ENCODE results near the gene COMT. TPM values are rescaled to one million over a fixed set of nuclear protein-coding genes. Genes with fewer than 3 reads are reported as not detected.

COMT gene
- total and polyA plus RNA-seq, 9 of the 15 experiments (the other 6 are each of a cell fraction or from before 2014, with no cell fraction given), result 12.5 to 351 (median 155) TPM

- TF ChIP-seq E2F5 (CRISPR knock-in tag; IDR thresholded peaks at IDR 0.05), result no peak
- TF ChIP-seq CEBPB (tag; IDR thresholded peaks at IDR 0.05), result no peak
- TF ChIP-seq POLR2AphosphoS5 (IDR thresholded peaks at IDR 0.05; ENCODE audit: control insufficient read depth, insufficient read depth, low read depth, low read length), result no peak
- TF ChIP-seq ZBTB17 (CRISPR knock-in tag; IDR thresholded peaks at IDR 0.05), result no peak
- TF ChIP-seq RBM14 (IDR thresholded peaks at IDR 0.05; ENCODE audit: borderline replicate concordance, insufficient read depth, low read depth, low read length), result no peak
- TF ChIP-seq ID3 (CRISPR knock-in tag; IDR thresholded peaks at IDR 0.05), result no peak
- no peak for TF ChIP-seq ID3 (tag; IDR thresholded peaks at IDR 0.05)
- no peak for TF ChIP-seq ZNF280B (CRISPR knock-in tag; IDR thresholded peaks at IDR 0.05)
- TF ChIP-seq NCOA6 (IDR thresholded peaks at IDR 0.05), result no peak
- TF ChIP-seq ZNF699 (CRISPR knock-in tag; IDR thresholded peaks at IDR 0.05; ENCODE audit: insufficient replicate concordance), result no peak
- TF ChIP-seq ZNF146 (CRISPR knock-in tag; IDR thresholded peaks at IDR 0.05; ENCODE audit: unreplicated experiment), result no peak
- TF ChIP-seq SIN3B (IDR thresholded peaks at IDR 0.05; ENCODE audit: low read depth), result no peak
- 0 out of 2 replicates have a peak, but pooled peaks have one; percentile 83 for TF ChIP-seq ZNF124 (CRISPR knock-in tag; IDR thresholded peaks at IDR 0.05)
- no peak for TF ChIP-seq ZSCAN32 (CRISPR knock-in tag; IDR thresholded peaks at IDR 0.05)
- no peak for TF ChIP-seq GATA2 (CRISPR knock-in tag; IDR thresholded peaks at IDR 0.05)
- no peak for TF ChIP-seq TEAD1 (CRISPR knock-in tag; IDR thresholded peaks at IDR 0.05)
- no peak for TF ChIP-seq CREM (IDR thresholded peaks at IDR 0.05; ENCODE audit: low read depth)
- TF ChIP-seq PML (IDR thresholded peaks at IDR 0.05; ENCODE audit: low read length), result no peak
- TF ChIP-seq FUS (optimal IDR thresholded peaks at IDR 0.05; ENCODE audit: low read depth, low read length), result no peak
- no peak for TF ChIP-seq BACH1 (tag; IDR thresholded peaks at IDR 0.05)
- peak; percentile 14 for TF ChIP-seq POLR2B (IDR thresholded peaks at IDR 0.05; ENCODE audit: low read depth, partially characterized antibody)
- TF ChIP-seq TEAD4 (IDR thresholded peaks at IDR 0.05; ENCODE audit: low read length), result no peak
- no peak for TF ChIP-seq TEAD4 (CRISPR knock-in tag; IDR thresholded peaks at IDR 0.05; ENCODE audit: borderline replicate concordance)
- TF ChIP-seq ZNF583 (CRISPR knock-in tag; IDR thresholded peaks at IDR 0.05), result 0 out of 2 replicates have a peak, but pooled peaks have one; percentile 20
- no peak for TF ChIP-seq LCOR (CRISPR knock-in tag; IDR thresholded peaks at IDR 0.05)
- no peak for TF ChIP-seq ELF1 (tag; IDR thresholded peaks at IDR 0.05)
- TF ChIP-seq KDM5B (IDR thresholded peaks at IDR 0.05; ENCODE audit: insufficient replicate concordance, low read depth, low read length), result no peak
- no peak for TF ChIP-seq HDAC3 (IDR thresholded peaks at IDR 0.05; ENCODE audit: borderline replicate concordance, partially characterized antibody)
Observed at GRCh38 chr22:19929586-19930550, 11.7 kb upstream of the COMT start (continued).
